ENCODE results near the gene COL15A1.

COL15A1 gene

GRCh38 chr9:98949565-98949964 is 5.9 kb downstream of the COL15A1 start:
- DNase-seq (ENCODE audit: low read depth), result no peak

- no peak for DNase-seq (ENCODE audit: low read depth)
Observed at GRCh38 chr9:98950262-98950661, 6.6 kb downstream of the COL15A1 start.

GRCh38 chr9:98951967-98952366 is 8.3 kb downstream of the COL15A1 start:
- no peak for DNase-seq (ENCODE audit: low read depth)

GRCh38 chr9:98953581-98954243 is 10.0 kb downstream of the COL15A1 start:
- no peak for DNase-seq (ENCODE audit: low read depth)

GRCh38 chr9:98954244-98954610 is 10.5 kb downstream of the COL15A1 start:
- DNase-seq (ENCODE audit: low read depth), result no peak

- no peak for DNase-seq (ENCODE audit: low read depth)
Observed at GRCh38 chr9:98955259-98955658, 11.6 kb downstream of the COL15A1 start.

GRCh38 chr9:98957826-98958225 is 14.1 kb downstream of the COL15A1 start:
- no peak for DNase-seq (ENCODE audit: low read depth)

- no peak for DNase-seq (ENCODE audit: low read depth)
Observed at GRCh38 chr9:98958271-98958984, 14.7 kb downstream of the COL15A1 start.

GRCh38 chr9:98960409-98960808 is 16.7 kb downstream of the COL15A1 start:
- no peak for DNase-seq (ENCODE audit: low read depth)

GRCh38 chr9:98961513-98962180 is 17.9 kb downstream of the COL15A1 start:
- DNase-seq (ENCODE audit: low read depth), result no peak

GRCh38 chr9:98962181-98962560 is 18.5 kb downstream of the COL15A1 start:
- no peak for DNase-seq (ENCODE audit: low read depth)

- DNase-seq (ENCODE audit: low read depth), result no peak
Observed at GRCh38 chr9:98962861-98963260, 19.2 kb downstream of the COL15A1 start.

GRCh38 chr9:98964201-98964600 is 20.5 kb downstream of the COL15A1 start:
- DNase-seq (ENCODE audit: low read depth), result no peak

- no peak for DNase-seq (ENCODE audit: low read depth)
Observed at GRCh38 chr9:98964911-98965336, 21.2 kb downstream of the COL15A1 start.

GRCh38 chr9:98966676-98967075 is 23.0 kb downstream of the COL15A1 start:
- DNase-seq (ENCODE audit: low read depth), result no peak

- DNase-seq (ENCODE audit: low read depth), result no peak
Observed at GRCh38 chr9:98967257-98967656, 23.6 kb downstream of the COL15A1 start.

GRCh38 chr9:98967680-98968079 is 24.0 kb downstream of the COL15A1 start:
- DNase-seq (ENCODE audit: low read depth), result no peak

- no peak for DNase-seq (ENCODE audit: low read depth)
Observed at GRCh38 chr9:98968601-98969337, 25.1 kb downstream of the COL15A1 start.

- no peak for DNase-seq (ENCODE audit: low read depth)
Observed at GRCh38 chr9:98970532-98971041, 26.9 kb downstream of the COL15A1 start.

- DNase-seq (ENCODE audit: low read depth), result no peak
Observed at GRCh38 chr9:98971168-98971914, 27.6 kb downstream of the COL15A1 start.

- DNase-seq (ENCODE audit: low read depth), result no peak
Observed at GRCh38 chr9:98971915-98972223, 28.2 kb downstream of the COL15A1 start.

- no peak for DNase-seq (ENCODE audit: low read depth)
Observed at GRCh38 chr9:98972716-98973115, 29.0 kb downstream of the COL15A1 start.

All from activated T-cell treated with anti-CD3 and anti-CD28 coated beads for 48 hours (primary cell).